HFF-Myc (cell line): ENCODE measurements around the gene AREL1.
A peak's percentile ranks its signal among the peaks of the same experiment; 100 is the strongest.

ENCODE experiments used
- DNase-seq: peaks from one replicate; pipeline ENCODE4 v3.0.0-alpha.2; 2011; ENCODE audit warnings: low read depth; ENCODE audit errors: extremely low read depth
- H3K4me3 ChIP-seq: replicated peaks from 2 replicates; pipeline ENCODE4 v1.5.1; 2011; ENCODE audit warnings: low read depth, mild to moderate bottlenecking, control low read depth, low read length
- TF ChIP-seq, protein P1 (sequence below): IDR thresholded peaks from 2 replicates; pipeline ENCODE4 v1.5.1; 2012; ENCODE audit warnings: mild to moderate bottlenecking, low read depth, low read length, control low read depth; ENCODE audit errors: missing control alignments

AREL1 gene

GRCh38 chr14:74614508-74615495 lies 98.1 kb downstream of the AREL1 start:
- TF ChIP-seq, protein P1, sequence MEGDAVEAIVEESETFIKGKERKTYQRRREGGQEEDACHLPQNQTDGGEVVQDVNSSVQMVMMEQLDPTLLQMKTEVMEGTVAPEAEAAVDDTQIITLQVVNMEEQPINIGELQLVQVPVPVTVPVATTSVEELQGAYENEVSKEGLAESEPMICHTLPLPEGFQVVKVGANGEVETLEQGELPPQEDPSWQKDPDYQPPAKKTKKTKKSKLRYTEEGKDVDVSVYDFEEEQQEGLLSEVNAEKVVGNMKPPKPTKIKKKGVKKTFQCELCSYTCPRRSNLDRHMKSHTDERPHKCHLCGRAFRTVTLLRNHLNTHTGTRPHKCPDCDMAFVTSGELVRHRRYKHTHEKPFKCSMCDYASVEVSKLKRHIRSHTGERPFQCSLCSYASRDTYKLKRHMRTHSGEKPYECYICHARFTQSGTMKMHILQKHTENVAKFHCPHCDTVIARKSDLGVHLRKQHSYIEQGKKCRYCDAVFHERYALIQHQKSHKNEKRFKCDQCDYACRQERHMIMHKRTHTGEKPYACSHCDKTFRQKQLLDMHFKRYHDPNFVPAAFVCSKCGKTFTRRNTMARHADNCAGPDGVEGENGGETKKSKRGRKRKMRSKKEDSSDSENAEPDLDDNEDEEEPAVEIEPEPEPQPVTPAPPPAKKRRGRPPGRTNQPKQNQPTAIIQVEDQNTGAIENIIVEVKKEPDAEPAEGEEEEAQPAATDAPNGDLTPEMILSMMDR: no peak
- DNase-seq: no peak
- H3K4me3 ChIP-seq: no peak overlapping the region

- TF ChIP-seq, protein P1: no peak
- no peak for DNase-seq
- H3K4me3 ChIP-seq: no peak overlapping the region
Measured at GRCh38 chr14:74613211-74613914, 99.5 kb downstream of the AREL1 start.

- TF ChIP-seq, protein P1: peak; percentile 48
- DNase-seq: no peak
- peak overlapping the region; percentile 45 for H3K4me3 ChIP-seq
Measured at GRCh38 chr14:74612350-74613021, 100.4 kb downstream of the AREL1 start.

DNA sequence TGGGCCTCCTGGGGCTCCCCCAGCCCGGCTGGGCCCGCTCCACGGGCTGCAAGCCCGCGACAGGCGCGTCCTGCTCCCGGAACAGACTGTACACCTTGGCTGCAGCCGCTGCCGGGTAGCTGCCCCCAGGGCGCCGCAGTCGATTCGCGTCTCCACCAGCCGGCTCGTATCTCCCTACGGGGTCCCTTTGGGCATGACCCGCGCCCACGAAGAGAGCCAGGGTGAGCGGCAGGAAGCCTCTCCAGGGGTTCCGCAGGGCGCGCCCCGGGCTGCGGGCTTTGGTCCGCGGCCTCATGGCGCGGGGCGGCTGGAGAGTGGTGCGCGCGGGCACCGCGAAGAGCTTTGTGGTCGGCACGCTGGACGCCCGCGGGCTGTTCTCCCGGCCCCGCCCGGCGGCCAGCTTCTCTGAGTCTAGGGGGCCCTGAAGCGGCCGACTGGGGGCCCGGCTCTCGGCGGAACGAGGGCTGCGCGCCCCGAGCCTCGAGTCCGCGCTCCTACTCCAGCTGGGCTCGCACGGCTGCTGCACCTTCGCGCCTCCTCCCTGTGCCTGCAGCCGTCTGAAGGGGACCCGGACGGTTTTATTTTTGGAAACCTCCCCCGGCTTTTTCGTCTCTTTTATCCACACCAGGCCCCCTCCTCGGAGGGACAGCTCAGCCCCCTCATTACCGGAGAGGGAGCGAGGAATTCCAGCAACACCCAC lies 101.1 kb downstream of the AREL1 start, which contains the start of gene LTBP2:
Gene LTBP2, minus strand, starts transcription at position 588 of the 700 bp plus-strand sequence. Its CDS starts 293 bp downstream, at position 295.
- TF ChIP-seq, protein P1: no peak
- peak within 1 kb of the TSS; percentile 45 for H3K4me3 ChIP-seq
- no peak for DNase-seq
